HCT116 (cell line): ENCODE results near the gene DHODH.
"Not testable (repeated sequence)": the region's sequence is repeated elsewhere in the genome, so short reads cannot be mapped to it uniquely, and the experiment has no call there.

Experiments
- CTCF ChIP-seq, 3 experiments: fragments of 200-600 bp in 1 of 3; sonication (generic) in 1 of 3; IDR thresholded peaks in 2 of 3; conservative IDR thresholded peaks in 1 of 3; 2 replicates each; pipeline ENCODE4 v1.5.1; 2012 to 2017; ENCODE audit warnings: low read depth in 2 of 3, low read length in 2 of 3, antibody characterized with exemption in 1 of 3, borderline replicate concordance in 1 of 3, control low read depth in 1 of 3, mild to moderate bottlenecking in 1 of 3, mixed read lengths in 1 of 3, mixed run types in 1 of 3, moderate library complexity in 1 of 3; ENCODE audit not compliant: insufficient read depth in 1 of 3
- POLR2A ChIP-seq: IDR thresholded peaks from 2 replicates; pipeline ENCODE4 v1.7.0; 2011; ENCODE audit warnings: borderline replicate concordance; ENCODE audit not compliant: insufficient read depth, insufficient read length; ENCODE audit errors: extremely low read depth
- ZBTB33 ChIP-seq: IDR thresholded peaks from 2 replicates; pipeline ENCODE4 v1.6.1; 2011; ENCODE audit warnings: mild to moderate bottlenecking, low read length, moderate library complexity; ENCODE audit not compliant: insufficient replicate concordance; ENCODE audit errors: extremely low read depth
- ZNF274 ChIP-seq: fragments of 200-500 bp; sonication (Bioruptor generic); IDR thresholded peaks from 2 replicates; pipeline ENCODE4 v1.6.1; 2014; ENCODE audit warnings: mild to moderate bottlenecking, low read depth, low read length, inconsistent platforms

- not testable (repeated sequence) for TF ChIP-seq POLR2A; ZNF274; CTCF (IDR thresholded peaks at IDR 0.05 in 2 of 3, conservative IDR thresholded peaks at IDR 0.05 in 1 of 3; ENCODE audit: borderline replicate concordance in 1 of 3, insufficient read depth in 1 of 3, low read depth in 2 of 3, low read length in 2 of 3); ZBTB33
Measured at GRCh38 chr16:72054254-72054847, 45.8 kb downstream of the DHODH start, which contains the start of gene HP.
